ENCODE data around the gene NRP1. TPM values are rescaled to one million over a fixed set of nuclear protein-coding genes. Genes with fewer than 3 reads are reported as not detected.

NRP1 gene
- total RNA-seq, 1 experiment from 2014 or later: 0.71 TPM

GRCh38 chr10:33183655-33184054, 150.8 kb downstream of the NRP1 start:
- H3K27me3 ChIP-seq (ENCODE audit: low read length): no peaks in the 10 kb centered on the region
- H3K4me1 ChIP-seq (ENCODE audit: low read length): no peaks in the 10 kb centered on the region
- no peaks in the 10 kb centered on the region for H3K36me3 ChIP-seq (ENCODE audit: insufficient read depth, low read length)
- H3K9ac ChIP-seq (ENCODE audit: low read length): no peak overlapping the region
- H3K9me3 ChIP-seq (ENCODE audit: low read length): no peaks in the 10 kb centered on the region
- no peaks in the 10 kb centered on the region for H4K20me1 ChIP-seq (ENCODE audit: insufficient read depth, low read depth, low read length)
- H3K9me2 ChIP-seq (replicated peaks; ENCODE audit: insufficient read depth, low read length): no peaks in the 10 kb centered on the region
- no peak overlapping the region for H3K4me2 ChIP-seq (ENCODE audit: low read depth, low read length, poor library complexity, severe bottlenecking)
- H3K4me3 ChIP-seq (ENCODE audit: low read length): no peak overlapping the region
- no peak overlapping the region for H3K27ac ChIP-seq (ENCODE audit: low read length)
- H3K79me2 ChIP-seq (ENCODE audit: low read length): no peaks in the 10 kb centered on the region
- DNase-seq: no peak
- no peak overlapping the region for H2AFZ ChIP-seq (ENCODE audit: low read length)

GRCh38 chr10:33180921-33181320, 153.5 kb downstream of the NRP1 start:
- DNase-seq: no peak

GRCh38 chr10:33180390-33180789, 154.1 kb downstream of the NRP1 start:
- DNase-seq: no peak
- no peaks in the 10 kb centered on the region for H3K9me2 ChIP-seq (replicated peaks; ENCODE audit: insufficient read depth, low read length)

More at GRCh38 chr10:33180921-33181320, 153.5 kb downstream of the NRP1 start:
- H3K27ac ChIP-seq (ENCODE audit: low read length): no peak overlapping the region
- H3K9me2 ChIP-seq (replicated peaks; ENCODE audit: insufficient read depth, low read length): no peaks in the 10 kb centered on the region
- no peak overlapping the region for H2AFZ ChIP-seq (ENCODE audit: low read length)
- H4K20me1 ChIP-seq (ENCODE audit: insufficient read depth, low read depth, low read length): no peaks in the 10 kb centered on the region
- H3K9me3 ChIP-seq (ENCODE audit: low read length): no peaks in the 10 kb centered on the region
- no peaks in the 10 kb centered on the region for H3K79me2 ChIP-seq (ENCODE audit: low read length)
- no peaks in the 10 kb centered on the region for H3K4me1 ChIP-seq (ENCODE audit: low read length)
- no peaks in the 10 kb centered on the region for H3K27me3 ChIP-seq (ENCODE audit: low read length)
- H3K9ac ChIP-seq (ENCODE audit: low read length): no peak overlapping the region
- no peak overlapping the region for H3K4me2 ChIP-seq (ENCODE audit: low read depth, low read length, poor library complexity, severe bottlenecking)
- H3K36me3 ChIP-seq (ENCODE audit: insufficient read depth, low read length): no peaks in the 10 kb centered on the region
- no peak overlapping the region for H3K4me3 ChIP-seq (ENCODE audit: low read length)

GRCh38 chr10:33179067-33179466, 155.4 kb downstream of the NRP1 start:
- H3K4me2 ChIP-seq (ENCODE audit: low read depth, low read length, poor library complexity, severe bottlenecking): no peak overlapping the region
- no peaks in the 10 kb centered on the region for H3K9me2 ChIP-seq (replicated peaks; ENCODE audit: insufficient read depth, low read length)
- no peak overlapping the region for H3K4me3 ChIP-seq (ENCODE audit: low read length)
- no peaks in the 10 kb centered on the region for H3K27me3 ChIP-seq (ENCODE audit: low read length)
- no peak overlapping the region for H2AFZ ChIP-seq (ENCODE audit: low read length)
- no peaks in the 10 kb centered on the region for H3K4me1 ChIP-seq (ENCODE audit: low read length)
- H4K20me1 ChIP-seq (ENCODE audit: insufficient read depth, low read depth, low read length): no peaks in the 10 kb centered on the region
- H3K9me3 ChIP-seq (ENCODE audit: low read length): no peaks in the 10 kb centered on the region
- no peak for DNase-seq
- H3K36me3 ChIP-seq (ENCODE audit: insufficient read depth, low read length): no peaks in the 10 kb centered on the region
- H3K9ac ChIP-seq (ENCODE audit: low read length): no peak overlapping the region
- no peaks in the 10 kb centered on the region for H3K79me2 ChIP-seq (ENCODE audit: low read length)
- H3K27ac ChIP-seq (ENCODE audit: low read length): no peak overlapping the region

More at GRCh38 chr10:33180390-33180789, 154.1 kb downstream of the NRP1 start:
- Histone ChIP-seq H3K9ac (ENCODE audit: low read length) (no peak overlapping the region), H3K36me3 (ENCODE audit: insufficient read depth, low read length) (no peaks in the 10 kb centered on the region), H3K4me3 (ENCODE audit: low read length) (no peak overlapping the region), H4K20me1 (ENCODE audit: insufficient read depth, low read depth, low read length) (no peaks in the 10 kb centered on the region), H3K9me3 (ENCODE audit: low read length) (no peaks in the 10 kb centered on the region), H3K27ac (ENCODE audit: low read length) (no peak overlapping the region), H3K4me2 (ENCODE audit: low read depth, low read length, poor library complexity, severe bottlenecking) (no peak overlapping the region), H3K27me3 (ENCODE audit: low read length) (no peaks in the 10 kb centered on the region), H2AFZ (ENCODE audit: low read length) (no peak overlapping the region), H3K4me1 (ENCODE audit: low read length) (no peaks in the 10 kb centered on the region), H3K79me2 (ENCODE audit: low read length) (no peaks in the 10 kb centered on the region)

GRCh38 chr10:33178026-33178755, 156.3 kb downstream of the NRP1 start:
- Histone ChIP-seq H3K9ac (ENCODE audit: low read length) (no peak overlapping the region), H3K79me2 (ENCODE audit: low read length) (no peaks in the 10 kb centered on the region), H3K9me3 (ENCODE audit: low read length) (no peaks in the 10 kb centered on the region), H3K9me2 (replicated peaks; ENCODE audit: insufficient read depth, low read length) (no peaks in the 10 kb centered on the region), H3K27ac (ENCODE audit: low read length) (no peak overlapping the region), H3K27me3 (ENCODE audit: low read length) (no peaks in the 10 kb centered on the region), H2AFZ (ENCODE audit: low read length) (no peak overlapping the region), H3K4me3 (ENCODE audit: low read length) (no peak overlapping the region), H3K4me1 (ENCODE audit: low read length) (no peaks in the 10 kb centered on the region), H3K4me2 (ENCODE audit: low read depth, low read length, poor library complexity, severe bottlenecking) (no peak overlapping the region), H3K36me3 (ENCODE audit: insufficient read depth, low read length) (no peaks in the 10 kb centered on the region), H4K20me1 (ENCODE audit: insufficient read depth, low read depth, low read length) (no peaks in the 10 kb centered on the region)
- DNase-seq: no peak

GRCh38 chr10:33176688-33177087, 157.8 kb downstream of the NRP1 start:
- H3K9ac ChIP-seq (ENCODE audit: low read length): no peak overlapping the region
- DNase-seq: no peak
- H3K4me1 ChIP-seq (ENCODE audit: low read length): no peaks in the 10 kb centered on the region

GRCh38 chr10:33174674-33175434, 159.6 kb downstream of the NRP1 start:
- Histone ChIP-seq H3K4me2 (ENCODE audit: low read depth, low read length, poor library complexity, severe bottlenecking) (no peak overlapping the region), H3K4me3 (ENCODE audit: low read length) (no peak overlapping the region), H3K36me3 (ENCODE audit: insufficient read depth, low read length) (no peaks in the 10 kb centered on the region), H3K4me1 (ENCODE audit: low read length) (no peaks in the 10 kb centered on the region), H3K9me2 (replicated peaks; ENCODE audit: insufficient read depth, low read length) (no peaks in the 10 kb centered on the region), H3K9me3 (ENCODE audit: low read length) (no peaks in the 10 kb centered on the region), H3K79me2 (ENCODE audit: low read length) (no peaks in the 10 kb centered on the region), H3K27me3 (ENCODE audit: low read length) (no peaks in the 10 kb centered on the region), H2AFZ (ENCODE audit: low read length) (no peak overlapping the region), H4K20me1 (ENCODE audit: insufficient read depth, low read depth, low read length) (no peaks in the 10 kb centered on the region), H3K9ac (ENCODE audit: low read length) (no peak overlapping the region), H3K27ac (ENCODE audit: low read length) (no peak overlapping the region)
- no peak for DNase-seq

More at GRCh38 chr10:33176688-33177087, 157.8 kb downstream of the NRP1 start:
- Histone ChIP-seq H3K4me2 (ENCODE audit: low read depth, low read length, poor library complexity, severe bottlenecking) (no peak overlapping the region), H3K9me2 (replicated peaks; ENCODE audit: insufficient read depth, low read length) (no peaks in the 10 kb centered on the region), H3K36me3 (ENCODE audit: insufficient read depth, low read length) (no peaks in the 10 kb centered on the region), H3K27ac (ENCODE audit: low read length) (no peak overlapping the region), H3K79me2 (ENCODE audit: low read length) (no peaks in the 10 kb centered on the region), H3K27me3 (ENCODE audit: low read length) (no peaks in the 10 kb centered on the region), H4K20me1 (ENCODE audit: insufficient read depth, low read depth, low read length) (no peaks in the 10 kb centered on the region), H3K9me3 (ENCODE audit: low read length) (no peaks in the 10 kb centered on the region), H2AFZ (ENCODE audit: low read length) (no peak overlapping the region), H3K4me3 (ENCODE audit: low read length) (no peak overlapping the region)

GRCh38 chr10:33165911-33166310, 168.6 kb downstream of the NRP1 start:
- DNase-seq: no peak
- no peak overlapping the region for H3K4me2 ChIP-seq (ENCODE audit: low read depth, low read length, poor library complexity, severe bottlenecking)

More at GRCh38 chr10:33165911-33166310, 168.6 kb downstream of the NRP1 start:
- Histone ChIP-seq H3K36me3 (ENCODE audit: insufficient read depth, low read length) (no peaks in the 10 kb centered on the region), H3K4me1 (ENCODE audit: low read length) (peaks cover 3% of the 10 kb centered on the region), H3K27ac (ENCODE audit: low read length) (no peak overlapping the region), H2AFZ (ENCODE audit: low read length) (no peak overlapping the region), H3K79me2 (ENCODE audit: low read length) (no peaks in the 10 kb centered on the region), H3K9me3 (ENCODE audit: low read length) (no peaks in the 10 kb centered on the region), H3K9ac (ENCODE audit: low read length) (no peak overlapping the region), H3K27me3 (ENCODE audit: low read length) (no peaks in the 10 kb centered on the region), H3K9me2 (replicated peaks; ENCODE audit: insufficient read depth, low read length) (no peaks in the 10 kb centered on the region), H3K4me3 (ENCODE audit: low read length) (no peak overlapping the region), H4K20me1 (ENCODE audit: insufficient read depth, low read depth, low read length) (no peaks in the 10 kb centered on the region)

Measured in Karpas-422 (cell line).